ENCODE data around the gene PSEN2. TPM values are rescaled to one million over a fixed set of nuclear protein-coding genes. Genes with fewer than 3 reads are reported as not detected.
"Not testable (repeated sequence)": the region's sequence is repeated elsewhere in the genome, so short reads cannot be mapped to it uniquely, and the experiment has no call there.

Gene PSEN2
- polyA plus RNA-seq (2014; cell fraction: cytosol; rRNA removed) = 11.5 and 13.5 TPM in 2 replicates
- 20.4 and 21.9 TPM in 2 replicates for polyA plus RNA-seq (2014; cell fraction: nucleus; rRNA removed)

DNA sequence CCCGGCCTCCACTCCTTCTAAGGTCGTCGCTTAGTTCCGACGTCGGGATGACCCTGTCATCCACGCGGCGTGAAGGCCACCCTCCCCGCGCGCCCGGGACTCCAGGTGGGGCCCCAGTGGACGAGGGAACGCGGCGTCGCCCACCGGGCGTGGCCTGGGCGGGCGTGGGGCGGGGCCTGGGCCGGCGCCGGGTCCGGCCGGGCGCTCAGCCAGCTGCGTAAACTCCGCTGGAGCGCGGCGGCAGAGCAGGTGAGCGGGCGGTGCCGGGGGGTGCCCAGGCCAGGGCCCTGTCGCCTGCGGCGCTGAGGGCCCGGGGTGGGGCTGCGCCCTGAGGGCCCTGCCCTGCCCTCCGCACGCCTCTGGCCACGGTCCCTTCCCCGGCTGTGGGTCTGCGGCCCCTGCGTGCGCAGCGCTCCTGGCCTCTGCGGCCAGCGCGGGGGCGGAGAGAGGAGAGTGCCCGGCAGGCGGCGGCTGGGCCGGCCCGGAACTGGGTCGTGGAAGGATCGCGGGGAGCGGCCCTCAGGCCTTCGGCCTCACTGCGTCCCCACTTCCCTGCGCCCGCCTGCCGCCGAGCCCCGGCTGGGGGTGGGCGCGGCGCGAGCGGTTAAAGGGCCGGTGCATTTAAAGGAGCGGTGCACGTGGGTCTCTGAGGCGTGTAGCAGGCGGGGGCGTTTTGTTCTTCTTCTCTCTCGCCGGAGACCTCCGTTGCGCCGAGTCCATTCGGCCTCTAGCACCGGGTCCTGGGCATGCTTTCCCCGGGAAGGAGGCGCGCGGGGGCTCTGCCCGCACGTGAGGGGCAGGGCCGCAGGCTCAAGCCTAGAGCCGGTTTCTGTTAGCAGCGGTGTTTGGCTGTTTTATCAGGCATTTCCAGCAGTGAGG is at the start of gene PSEN2:
Gene PSEN2 (plus strand): TSS at position 216 of the 879 bp plus-strand sequence. CDS start 11,292 bp downstream, outside the sequence.
- DNase-seq (ENCODE audit: low spot score) = peak; percentile 21

- DNase-seq (ENCODE audit: low spot score) = no peak
These were observed 49.3 kb upstream of the PSEN2 start for GRCh38 chr1:226820941-226821718.

- DNase-seq (ENCODE audit: low spot score) = no peak
These were observed 48.7 kb upstream of the PSEN2 start for GRCh38 chr1:226821719-226822085.

DNA sequence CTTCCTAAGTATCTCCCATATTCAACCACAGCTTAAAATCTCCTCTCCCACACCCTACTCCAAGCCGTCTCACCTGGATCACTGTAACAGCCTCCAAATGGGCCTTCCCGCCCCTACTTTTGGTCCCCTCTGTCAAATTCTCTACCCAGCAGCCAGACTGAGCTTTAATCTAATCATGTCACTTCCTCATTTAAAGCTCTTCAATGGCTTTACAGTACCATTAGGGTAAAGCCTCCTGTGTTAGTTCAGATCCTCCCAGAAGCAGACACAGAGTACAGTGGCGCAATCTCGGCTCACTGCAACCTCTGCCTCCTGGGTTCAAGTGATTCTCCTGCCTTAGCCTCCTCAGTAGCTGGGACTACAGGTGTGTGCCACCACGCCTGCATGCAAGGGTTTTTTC is 46.8 kb upstream of the PSEN2 start:
- DNase-seq (ENCODE audit: low spot score) = no peak

- DNase-seq (ENCODE audit: low spot score) = no peak
These were observed 45.2 kb upstream of the PSEN2 start for GRCh38 chr1:226825037-226825745.

DNA sequence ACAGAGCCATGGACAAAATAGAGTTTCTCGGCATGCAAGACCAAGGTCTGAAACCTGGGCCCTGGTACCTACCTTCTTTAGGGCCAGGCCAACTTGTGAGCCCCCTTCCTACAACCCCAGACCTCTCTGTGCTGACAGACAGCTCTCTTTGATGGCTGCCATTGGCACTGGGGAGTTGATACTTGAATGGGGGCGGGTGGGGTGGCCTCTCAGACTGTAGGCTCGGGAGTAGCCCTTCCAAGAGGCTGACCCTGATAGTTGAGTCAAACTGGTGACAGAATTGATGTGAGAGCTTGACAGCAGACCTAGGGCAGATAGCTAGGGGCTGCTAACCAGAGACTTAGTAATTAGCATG is 44.7 kb upstream of the PSEN2 start:
- no peak for DNase-seq (ENCODE audit: low spot score)

- no peak for DNase-seq (ENCODE audit: low spot score)
These were observed 43.7 kb upstream of the PSEN2 start for GRCh38 chr1:226826479-226827261.

GRCh38 chr1:226827458-226827857 is 43.0 kb upstream of the PSEN2 start:
- no peak for DNase-seq (ENCODE audit: low spot score)

DNA sequence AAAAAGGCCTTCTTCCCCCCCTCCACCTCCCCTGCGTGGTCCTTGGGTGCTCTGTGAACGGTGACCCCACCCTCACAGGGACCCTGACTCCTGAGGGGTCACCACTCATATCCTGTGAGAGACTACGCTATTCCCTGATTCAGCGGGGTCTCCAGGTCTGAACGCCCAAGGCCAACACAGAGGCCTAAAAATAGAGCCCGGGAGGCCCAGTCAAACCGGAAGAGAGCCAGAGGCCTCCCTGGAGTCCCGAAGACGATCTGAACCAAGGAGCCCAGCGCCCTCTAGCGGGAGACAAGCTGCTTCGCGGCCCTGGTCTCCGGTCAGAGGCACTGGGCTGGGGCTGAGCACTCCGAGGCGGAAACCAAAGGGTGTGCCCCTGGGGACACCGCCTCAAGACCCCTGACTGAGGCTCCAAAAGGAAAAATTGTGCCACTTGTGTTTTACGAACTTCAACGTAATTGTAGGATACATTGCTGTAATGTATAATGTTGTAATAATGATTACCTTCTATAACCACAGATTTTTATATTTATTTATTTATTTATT is 42.4 kb upstream of the PSEN2 start:
- peak; percentile 71 for DNase-seq (ENCODE audit: low spot score)

GRCh38 chr1:226829105-226829504 is 41.3 kb upstream of the PSEN2 start:
- no peak for DNase-seq (ENCODE audit: low spot score)

- DNase-seq (ENCODE audit: low spot score) = no peak
These were observed 38.5 kb upstream of the PSEN2 start for GRCh38 chr1:226831953-226832352.

- DNase-seq (ENCODE audit: low spot score) = no peak
These were observed 37.8 kb upstream of the PSEN2 start for GRCh38 chr1:226832613-226833012.

DNA sequence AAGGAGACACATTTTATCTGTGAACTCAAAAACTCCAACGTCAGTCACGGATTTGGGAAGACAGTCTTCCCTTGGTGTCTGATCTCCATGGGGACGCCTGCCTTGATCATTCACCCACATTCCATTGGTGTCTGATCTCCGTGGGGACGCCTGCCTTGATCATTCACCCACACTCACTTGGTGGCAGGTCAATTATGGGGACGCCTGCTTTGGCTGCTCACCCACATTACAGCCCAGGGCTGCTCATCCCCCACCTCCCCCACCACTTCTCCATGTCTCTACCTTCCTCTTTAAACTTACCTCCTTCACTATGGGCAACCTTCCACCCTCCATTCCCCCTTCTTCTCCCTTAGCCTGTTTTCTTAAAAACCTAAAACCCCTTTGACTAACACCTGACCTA is 36.2 kb upstream of the PSEN2 start:
- not testable (repeated sequence) for DNase-seq (ENCODE audit: low spot score)

DNA sequence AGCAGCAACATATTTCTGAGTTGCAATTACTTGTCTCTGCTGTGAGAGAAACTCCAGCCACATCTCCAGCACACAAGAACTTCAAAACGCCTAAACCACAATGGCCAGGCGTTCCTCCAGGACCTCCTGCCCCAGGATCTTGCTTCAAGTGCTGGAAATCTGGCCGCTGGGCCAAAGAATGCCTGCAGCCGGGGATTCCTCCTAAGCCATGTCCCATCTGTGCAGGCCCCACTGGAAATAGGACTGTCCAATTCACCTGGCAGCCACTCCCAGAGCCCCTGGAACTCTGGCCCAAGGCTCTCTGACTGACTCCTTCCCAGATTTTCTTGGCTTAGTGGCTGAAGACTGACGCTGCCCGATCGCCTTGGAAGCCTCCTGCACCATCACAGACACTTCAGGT is 35.0 kb upstream of the PSEN2 start:
- not testable (repeated sequence) for DNase-seq (ENCODE audit: low spot score)

GRCh38 chr1:226837966-226838365 is 32.5 kb upstream of the PSEN2 start:
- not testable (repeated sequence) for DNase-seq (ENCODE audit: low spot score)

DNA sequence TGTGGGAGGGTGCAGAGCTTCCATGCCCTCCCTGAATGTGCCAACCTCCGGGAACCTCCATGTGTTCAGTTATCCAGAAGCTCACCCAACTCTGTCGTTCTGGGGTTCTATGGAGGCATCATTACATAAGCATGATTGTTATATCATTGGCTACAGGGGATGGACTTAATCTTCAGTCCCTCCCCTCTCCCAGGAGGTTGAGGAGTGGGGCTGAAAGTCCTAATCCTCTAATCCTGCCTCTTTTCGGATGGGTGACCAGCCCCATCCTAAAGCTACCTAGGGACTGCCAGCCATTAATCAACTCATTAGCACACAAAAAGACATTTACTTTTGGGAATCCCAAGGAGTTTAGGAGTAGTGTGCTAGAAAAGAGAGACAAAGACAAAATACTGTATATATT is 32.0 kb upstream of the PSEN2 start:
- no peak for DNase-seq (ENCODE audit: low spot score)

- no peak for DNase-seq (ENCODE audit: low spot score)
These were observed 24.8 kb upstream of the PSEN2 start for GRCh38 chr1:226845624-226846023.

- no peak for DNase-seq (ENCODE audit: low spot score)
These were observed 23.6 kb upstream of the PSEN2 start for GRCh38 chr1:226846786-226847185.

GRCh38 chr1:226854548-226854947 is 15.9 kb upstream of the PSEN2 start:
- not testable (repeated sequence) for DNase-seq (ENCODE audit: low spot score)

DNA sequence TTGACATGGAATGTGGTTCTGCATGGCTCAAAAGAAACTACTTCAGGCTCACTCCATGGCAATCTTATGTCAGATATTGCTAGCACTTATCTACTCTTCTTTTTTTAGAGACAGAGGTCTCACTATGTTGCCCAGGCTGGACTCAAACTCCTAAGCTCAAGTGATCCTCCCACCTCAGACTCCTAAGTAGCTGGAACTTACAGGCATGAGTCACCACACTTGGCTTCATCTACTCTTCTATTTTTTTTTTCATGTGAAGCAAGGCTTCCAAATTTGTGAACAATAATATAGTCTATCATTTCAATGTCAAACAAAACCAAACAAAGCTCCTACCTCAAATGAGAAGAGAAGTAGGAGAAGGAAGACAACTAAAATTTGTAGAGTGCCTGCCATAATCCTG is 7.5 kb upstream of the PSEN2 start:
- DNase-seq (ENCODE audit: low spot score) = no peak

DNA sequence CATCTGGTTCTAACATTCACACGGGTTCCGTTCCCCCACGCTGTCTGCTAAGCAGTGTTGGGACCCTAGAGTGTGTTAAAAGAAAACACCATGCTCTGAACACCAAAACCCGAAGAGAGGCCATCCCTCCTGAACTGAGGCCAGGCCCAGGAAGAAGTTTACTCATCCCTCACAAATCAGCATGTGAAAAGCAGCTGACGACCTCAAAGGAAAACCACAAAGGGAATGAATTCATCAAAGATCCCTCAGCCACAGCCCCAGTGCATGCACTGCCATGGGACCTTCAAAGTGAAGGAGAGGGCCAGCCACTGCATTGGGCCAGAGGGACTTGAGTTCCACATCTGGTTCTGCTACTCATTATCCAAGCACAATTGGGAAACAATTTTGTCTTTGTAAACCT is 7.0 kb upstream of the PSEN2 start:
- no peak for DNase-seq (ENCODE audit: low spot score)
